HCT116 (cell line): ENCODE data around the gene CACNG3. TPM values are rescaled to one million over a fixed set of nuclear protein-coding genes. Genes with fewer than 3 reads are reported as not detected.

Experiments
- ATAC-seq: fragments of 200-7000 bp; cut with Tn5 transposase; 2 replicates; pipeline ENCODE4 v1.9.1; 2020; ENCODE audit warnings: mild to moderate bottlenecking, moderate library complexity
- BruUV-seq: library from RNA; stranded (reverse); fragments of 400-500 nt; replicated peaks from 2 replicates; lab custom pipeline; 2021; lab: Mats Ljungman, UMichigan
- CTCF ChIA-PET: fragments of 300-600 bp; sonication (Branson Sonifier 250); formaldehyde crosslinking; loops from one replicate; lab custom pipeline; 2021; ENCODE audit warnings: antibody characterized with exemption; lab: Charles Lee
- POLR2A ChIA-PET: fragments of 300-600, 350-600 bp; sonication (Branson Sonifier 250); formaldehyde crosslinking; loops from one replicate; lab custom pipeline; 2021; ENCODE audit warnings: antibody characterized with exemption; lab: Charles Lee
- RAD21 ChIA-PET, 2 experiments: fragments of 300-600 bp; sonication (Branson Sonifier 250); formaldehyde crosslinking; loops; one replicate each; lab custom pipeline; 2023; ENCODE audit warnings: low total read pairs in 2 of 2; ENCODE audit not compliant: uncharacterized antibody in 2 of 2, unreplicated experiment in 2 of 2, low non-redundant PET in 1 of 2; lab: Charles Lee
- DNase-seq: peaks from one replicate; pipeline ENCODE4 v3.0.0-alpha.2; 2010; ENCODE audit warnings: low read depth, low spot score
- H2AFZ ChIP-seq: fragments of 200-600 bp; shearing (Covaris generic), sonication (generic); 2 replicates; pipeline ENCODE4 v1.6.1; 2017; ENCODE audit warnings: low read depth, mixed run types, mixed read lengths, antibody characterized with exemption, low read length; ENCODE audit not compliant: poor library complexity, severe bottlenecking
- H3K27ac ChIP-seq: 2 replicates; pipeline ENCODE4 v1.5.1; 2012; ENCODE audit warnings: low read depth, low read length
- H3K27me3 ChIP-seq: fragments of 200-600 bp; sonication (generic); 2 replicates; pipeline ENCODE4 v1.6.1; 2016; ENCODE audit warnings: mixed run types, low read length, mixed read lengths; ENCODE audit not compliant: insufficient read depth
- H3K36me3 ChIP-seq, 2 experiments: fragments of 200-500 bp in 1 of 2; fragments of 200-600 bp in 1 of 2; sonication (Bioruptor generic) in 1 of 2; sonication (generic) in 1 of 2; 2 replicates each; pipeline versions ENCODE4 v1.5.1 to v1.6.1; 2014 to 2016; ENCODE audit warnings: low read length in 2 of 2, inconsistent platforms in 1 of 2, mixed read lengths in 1 of 2, mixed run types in 1 of 2; ENCODE audit not compliant: insufficient read depth in 2 of 2, control insufficient read depth in 1 of 2
- H3K4me1 ChIP-seq, 2 experiments: fragments of 200-600 bp in 1 of 2; sonication (generic) in 1 of 2; 2 replicates each; pipeline versions ENCODE4 v1.5.1 to v1.6.1; 2012 to 2017; ENCODE audit warnings: low read length in 2 of 2, inconsistent platforms in 1 of 2, mild to moderate bottlenecking in 1 of 2, mixed read lengths in 1 of 2, mixed run types in 1 of 2, moderate library complexity in 1 of 2; ENCODE audit not compliant: insufficient read depth in 2 of 2, control insufficient read depth in 1 of 2
- H3K4me2 ChIP-seq: fragments of 200-600 bp; sonication (generic); 2 replicates; pipeline ENCODE4 v1.6.1; 2017; ENCODE audit warnings: mixed run types, low read length, mixed read lengths
- H3K4me3 ChIP-seq, 2 experiments: fragments of 200-600 bp in 1 of 2; sonication (generic) in 1 of 2; replicated peaks in 1 of 2; 2 replicates each; pipeline ENCODE4 v1.5.1; 2011 to 2016; ENCODE audit warnings: low read length in 2 of 2, control low read depth in 1 of 2, low read depth in 1 of 2, mild to moderate bottlenecking in 1 of 2, mixed read lengths in 1 of 2, mixed run types in 1 of 2
- H3K79me2 ChIP-seq: fragments of 200-600 bp; sonication (generic); 2 replicates; pipeline ENCODE4 v1.6.1; 2017; ENCODE audit warnings: mild to moderate bottlenecking, mixed run types, low read length, moderate library complexity, mixed read lengths; ENCODE audit not compliant: insufficient read depth
- H3K9ac ChIP-seq: fragments of 200-600 bp; sonication (generic); 2 replicates; pipeline ENCODE4 v1.6.1; 2016; ENCODE audit warnings: low read length, mixed read lengths
- H3K9me2 ChIP-seq: fragments of 200-600 bp; sonication (generic), shearing (Covaris generic); 2 replicates; pipeline ENCODE4 v1.6.1; 2017; ENCODE audit warnings: mixed run types, mild to moderate bottlenecking, moderate library complexity; ENCODE audit not compliant: insufficient read depth
- H3K9me3 ChIP-seq, 2 experiments: fragments of 200-500 bp in 1 of 2; fragments of 200-600 bp in 1 of 2; sonication (Bioruptor generic) in 1 of 2; sonication (generic) in 1 of 2; 2 replicates each; pipeline ENCODE4 v1.6.1; 2014 to 2017; ENCODE audit warnings: low read length in 2 of 2, mixed read lengths in 2 of 2, inconsistent platforms in 1 of 2, low read depth in 1 of 2, mild to moderate bottlenecking in 1 of 2, mixed run types in 1 of 2, moderate library complexity in 1 of 2; ENCODE audit not compliant: control insufficient read depth in 1 of 2, insufficient read depth in 1 of 2
- H4K20me1 ChIP-seq: fragments of 200-600 bp; sonication (generic), shearing (Covaris generic); 2 replicates; pipeline ENCODE4 v1.6.1; 2017; ENCODE audit warnings: mixed run types, mild to moderate bottlenecking, moderate library complexity; ENCODE audit not compliant: insufficient read depth
- RAD21 ChIP-seq: IDR thresholded peaks from 2 replicates; pipeline ENCODE4 v1.6.1; 2012; ENCODE audit warnings: low read depth, mild to moderate bottlenecking
- SP1 ChIP-seq: IDR thresholded peaks from 2 replicates; pipeline ENCODE4 v1.6.1; 2012; ENCODE audit warnings: low read depth
- TCF7L2 ChIP-seq: IDR thresholded peaks from 2 replicates; pipeline ENCODE4 v1.7.0; 2011; ENCODE audit warnings: borderline replicate concordance, inconsistent platforms; ENCODE audit not compliant: insufficient read depth, insufficient read length; ENCODE audit errors: extremely low read depth
- YY1 ChIP-seq: IDR thresholded peaks from 2 replicates; pipeline ENCODE4 v1.6.1; 2011; ENCODE audit warnings: low read length, low read depth, moderate library complexity, mild to moderate bottlenecking; ENCODE audit not compliant: insufficient replicate concordance; ENCODE audit errors: extremely low read depth
- intact Hi-C: fragments of 100-400 bp; cut with micrococcal nuclease; formaldehyde crosslinking; loops from 2 replicates; pipeline ENCODE4 v1.10.0; 2022
- total RNA-seq: library from RNA; stranded (reverse); gene quantifications from one replicate; pipeline ENCODE4 v1.2.1, GENCODE V29; 2021; ENCODE audit not compliant: unreplicated experiment
- TF ChIP-seq, protein P1 (sequence below): IDR thresholded peaks from 2 replicates; pipeline ENCODE4 v1.6.1; 2012
- TF ChIP-seq, protein P2 (sequence below): IDR thresholded peaks from 2 replicates; pipeline ENCODE4 v1.6.1; 2012; ENCODE audit warnings: low read depth
- TF ChIP-seq, protein P3 (sequence below), 3 experiments: fragments of 200-600 bp in 1 of 3; sonication (generic) in 1 of 3; IDR thresholded peaks in 2 of 3; conservative IDR thresholded peaks in 1 of 3; 2 replicates each; pipeline ENCODE4 v1.5.1; 2012 to 2017; ENCODE audit warnings: low read depth in 2 of 3, low read length in 2 of 3, antibody characterized with exemption in 1 of 3, borderline replicate concordance in 1 of 3, control low read depth in 1 of 3, mild to moderate bottlenecking in 1 of 3, mixed read lengths in 1 of 3, mixed run types in 1 of 3, moderate library complexity in 1 of 3; ENCODE audit not compliant: insufficient read depth in 1 of 3
- TF ChIP-seq, protein P4 (sequence below): IDR thresholded peaks from 2 replicates; pipeline ENCODE4 v1.6.1; 2011; ENCODE audit warnings: mild to moderate bottlenecking, low read length, moderate library complexity; ENCODE audit not compliant: insufficient replicate concordance; ENCODE audit errors: extremely low read depth

The CACNG3 gene
- total RNA-seq, 1 experiment from 2014 or later, result not detected

DNA sequence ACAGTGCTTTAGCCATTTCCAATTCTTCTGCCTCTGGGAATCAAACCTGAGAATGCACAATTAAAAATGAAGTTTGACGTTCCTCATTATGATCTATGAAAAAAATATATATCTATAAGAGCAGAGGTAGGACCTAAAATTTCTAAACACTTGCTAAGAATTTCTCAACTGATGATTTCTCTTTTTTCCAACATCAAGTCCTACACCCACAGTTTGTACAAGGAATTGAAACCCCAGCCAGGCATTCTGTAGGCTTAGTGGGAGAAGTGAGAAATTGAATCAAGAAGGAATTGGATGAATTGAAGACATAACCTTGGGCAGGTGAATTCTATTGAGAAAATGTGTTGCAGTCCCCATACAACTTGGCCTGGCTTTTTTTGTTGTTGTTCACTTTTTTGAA is 2.7 kb downstream of the CACNG3 start:
- DNase-seq (no peak), ATAC-seq (no peak)
- TF ChIP-seq TCF7L2 (no peak), RAD21 (no peak), SP1 (no peak), YY1 (no peak)
- TF ChIP-seq, protein P1, sequence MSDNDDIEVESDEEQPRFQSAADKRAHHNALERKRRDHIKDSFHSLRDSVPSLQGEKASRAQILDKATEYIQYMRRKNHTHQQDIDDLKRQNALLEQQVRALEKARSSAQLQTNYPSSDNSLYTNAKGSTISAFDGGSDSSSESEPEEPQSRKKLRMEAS, result no peak
- TF ChIP-seq, protein P2, sequence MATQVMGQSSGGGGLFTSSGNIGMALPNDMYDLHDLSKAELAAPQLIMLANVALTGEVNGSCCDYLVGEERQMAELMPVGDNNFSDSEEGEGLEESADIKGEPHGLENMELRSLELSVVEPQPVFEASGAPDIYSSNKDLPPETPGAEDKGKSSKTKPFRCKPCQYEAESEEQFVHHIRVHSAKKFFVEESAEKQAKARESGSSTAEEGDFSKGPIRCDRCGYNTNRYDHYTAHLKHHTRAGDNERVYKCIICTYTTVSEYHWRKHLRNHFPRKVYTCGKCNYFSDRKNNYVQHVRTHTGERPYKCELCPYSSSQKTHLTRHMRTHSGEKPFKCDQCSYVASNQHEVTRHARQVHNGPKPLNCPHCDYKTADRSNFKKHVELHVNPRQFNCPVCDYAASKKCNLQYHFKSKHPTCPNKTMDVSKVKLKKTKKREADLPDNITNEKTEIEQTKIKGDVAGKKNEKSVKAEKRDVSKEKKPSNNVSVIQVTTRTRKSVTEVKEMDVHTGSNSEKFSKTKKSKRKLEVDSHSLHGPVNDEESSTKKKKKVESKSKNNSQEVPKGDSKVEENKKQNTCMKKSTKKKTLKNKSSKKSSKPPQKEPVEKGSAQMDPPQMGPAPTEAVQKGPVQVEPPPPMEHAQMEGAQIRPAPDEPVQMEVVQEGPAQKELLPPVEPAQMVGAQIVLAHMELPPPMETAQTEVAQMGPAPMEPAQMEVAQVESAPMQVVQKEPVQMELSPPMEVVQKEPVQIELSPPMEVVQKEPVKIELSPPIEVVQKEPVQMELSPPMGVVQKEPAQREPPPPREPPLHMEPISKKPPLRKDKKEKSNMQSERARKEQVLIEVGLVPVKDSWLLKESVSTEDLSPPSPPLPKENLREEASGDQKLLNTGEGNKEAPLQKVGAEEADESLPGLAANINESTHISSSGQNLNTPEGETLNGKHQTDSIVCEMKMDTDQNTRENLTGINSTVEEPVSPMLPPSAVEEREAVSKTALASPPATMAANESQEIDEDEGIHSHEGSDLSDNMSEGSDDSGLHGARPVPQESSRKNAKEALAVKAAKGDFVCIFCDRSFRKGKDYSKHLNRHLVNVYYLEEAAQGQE, result no peak
- TF ChIP-seq, protein P3, sequence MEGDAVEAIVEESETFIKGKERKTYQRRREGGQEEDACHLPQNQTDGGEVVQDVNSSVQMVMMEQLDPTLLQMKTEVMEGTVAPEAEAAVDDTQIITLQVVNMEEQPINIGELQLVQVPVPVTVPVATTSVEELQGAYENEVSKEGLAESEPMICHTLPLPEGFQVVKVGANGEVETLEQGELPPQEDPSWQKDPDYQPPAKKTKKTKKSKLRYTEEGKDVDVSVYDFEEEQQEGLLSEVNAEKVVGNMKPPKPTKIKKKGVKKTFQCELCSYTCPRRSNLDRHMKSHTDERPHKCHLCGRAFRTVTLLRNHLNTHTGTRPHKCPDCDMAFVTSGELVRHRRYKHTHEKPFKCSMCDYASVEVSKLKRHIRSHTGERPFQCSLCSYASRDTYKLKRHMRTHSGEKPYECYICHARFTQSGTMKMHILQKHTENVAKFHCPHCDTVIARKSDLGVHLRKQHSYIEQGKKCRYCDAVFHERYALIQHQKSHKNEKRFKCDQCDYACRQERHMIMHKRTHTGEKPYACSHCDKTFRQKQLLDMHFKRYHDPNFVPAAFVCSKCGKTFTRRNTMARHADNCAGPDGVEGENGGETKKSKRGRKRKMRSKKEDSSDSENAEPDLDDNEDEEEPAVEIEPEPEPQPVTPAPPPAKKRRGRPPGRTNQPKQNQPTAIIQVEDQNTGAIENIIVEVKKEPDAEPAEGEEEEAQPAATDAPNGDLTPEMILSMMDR (IDR thresholded peaks at IDR 0.05 in 2 of 3, conservative IDR thresholded peaks at IDR 0.05 in 1 of 3; ENCODE audit: borderline replicate concordance in 1 of 3, insufficient read depth in 1 of 3, low read depth in 2 of 3, low read length in 2 of 3), result no peak
- TF ChIP-seq, protein P4, sequence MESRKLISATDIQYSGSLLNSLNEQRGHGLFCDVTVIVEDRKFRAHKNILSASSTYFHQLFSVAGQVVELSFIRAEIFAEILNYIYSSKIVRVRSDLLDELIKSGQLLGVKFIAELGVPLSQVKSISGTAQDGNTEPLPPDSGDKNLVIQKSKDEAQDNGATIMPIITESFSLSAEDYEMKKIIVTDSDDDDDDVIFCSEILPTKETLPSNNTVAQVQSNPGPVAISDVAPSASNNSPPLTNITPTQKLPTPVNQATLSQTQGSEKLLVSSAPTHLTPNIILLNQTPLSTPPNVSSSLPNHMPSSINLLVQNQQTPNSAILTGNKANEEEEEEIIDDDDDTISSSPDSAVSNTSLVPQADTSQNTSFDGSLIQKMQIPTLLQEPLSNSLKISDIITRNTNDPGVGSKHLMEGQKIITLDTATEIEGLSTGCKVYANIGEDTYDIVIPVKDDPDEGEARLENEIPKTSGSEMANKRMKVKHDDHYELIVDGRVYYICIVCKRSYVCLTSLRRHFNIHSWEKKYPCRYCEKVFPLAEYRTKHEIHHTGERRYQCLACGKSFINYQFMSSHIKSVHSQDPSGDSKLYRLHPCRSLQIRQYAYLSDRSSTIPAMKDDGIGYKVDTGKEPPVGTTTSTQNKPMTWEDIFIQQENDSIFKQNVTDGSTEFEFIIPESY, result no peak
- no peaks in the 10 kb centered on the region for H3K79me2 ChIP-seq
- no peak overlapping the region for H3K27ac ChIP-seq
- H4K20me1 ChIP-seq, result no peaks in the 10 kb centered on the region
- no peaks in the 10 kb centered on the region for H3K9me3 ChIP-seq
- no peak overlapping the region for H3K4me3 ChIP-seq
- H3K27me3 ChIP-seq, result peaks cover 27% of the 10 kb centered on the region
- POLR2A ChIA-PET, result no interaction called here
- CTCF ChIA-PET, result no interaction called here
- intact Hi-C loops, result loop anchor here (10.0 kb wide), 1 partner anchor 184 kb away; no protein-coding TSS in a partner anchor
- H2AFZ ChIP-seq, result no peak overlapping the region
- H3K4me2 ChIP-seq, result no peak overlapping the region
- RAD21 ChIA-PET, result no interaction called here
- H3K9me2 ChIP-seq, result no peaks in the 10 kb centered on the region
- H3K4me1 ChIP-seq, result no peaks in the 10 kb centered on the region
- H3K36me3 ChIP-seq, result no peaks in the 10 kb centered on the region
- no TSS peak for BruUV-seq
- no peak overlapping the region for H3K9ac ChIP-seq
